Glutamatergic neuron (in vitro differentiated cells): ENCODE data around the gene TMEM134. TPM values are rescaled to one million over a fixed set of nuclear protein-coding genes. Genes with fewer than 3 reads are reported as not detected.

Experiments
- DNase-seq: peaks from one replicate; pipeline ENCODE4 v3.0.0; 2022
- H3K27ac Mint-ChIP-seq: one replicate; pipeline ENCODE4 v1.8.0; 2020; ENCODE audit warnings: mild to moderate bottlenecking, mixed read lengths, inconsistent platforms; ENCODE audit not compliant: unreplicated experiment
- H3K27me3 Mint-ChIP-seq: one replicate; pipeline ENCODE4 v1.8.0; 2020; ENCODE audit warnings: mild to moderate bottlenecking, moderate library complexity, mixed read lengths, inconsistent platforms; ENCODE audit not compliant: unreplicated experiment
- H3K36me3 Mint-ChIP-seq: one replicate; pipeline ENCODE4 v1.8.0; 2020; ENCODE audit warnings: mild to moderate bottlenecking, mixed read lengths, inconsistent platforms; ENCODE audit not compliant: unreplicated experiment
- H3K4me1 Mint-ChIP-seq: one replicate; pipeline ENCODE4 v1.8.0; 2020; ENCODE audit warnings: mild to moderate bottlenecking, low read depth, mixed read lengths, inconsistent platforms; ENCODE audit not compliant: unreplicated experiment
- H3K4me3 Mint-ChIP-seq: one replicate; pipeline ENCODE4 v1.8.0; 2020; ENCODE audit warnings: mild to moderate bottlenecking, mixed read lengths, inconsistent platforms; ENCODE audit not compliant: unreplicated experiment
- H3K9me3 Mint-ChIP-seq: one replicate; pipeline ENCODE4 v1.8.0; 2020; ENCODE audit warnings: mild to moderate bottlenecking, moderate library complexity, mixed read lengths, inconsistent platforms; ENCODE audit not compliant: unreplicated experiment
- CTCF ChIP-seq: fragments of 200-600 bp; sonication (generic); IDR thresholded peaks from one replicate; pipeline ENCODE4 v1.5.0; 2021; ENCODE audit not compliant: partially characterized antibody, unreplicated experiment
- total RNA-seq: library from RNA; stranded (reverse); fragmentation: NEBNext Ultra II Directional; extraction: Animal tissue kit (Norgen Biotek cat#: 25700); gene quantifications from one replicate; pipeline ENCODE4 v1.2.1, GENCODE V29; 2021; ENCODE audit not compliant: unreplicated experiment

Gene TMEM134
- total RNA-seq, 1 donor from 2014 or later = 41.9 TPM

- H3K9me3 Mint-ChIP-seq = no peaks in the 10 kb centered on the region
- no peaks in the 10 kb centered on the region for H3K4me1 Mint-ChIP-seq
- TF ChIP-seq CTCF = no peak
- no peak overlapping the region for H3K27ac Mint-ChIP-seq
- H3K27me3 Mint-ChIP-seq = peaks cover 2% of the 10 kb centered on the region
- H3K36me3 Mint-ChIP-seq = no peaks in the 10 kb centered on the region
- H3K4me3 Mint-ChIP-seq = no peak overlapping the region
- no peak for DNase-seq
Observed at GRCh38 chr11:67492069-67492727, 23.1 kb upstream of the TMEM134 start.

GRCh38 chr11:67491276-67492068, 22.4 kb upstream of the TMEM134 start:
- Mint-ChIP-seq H3K27me3 (peaks cover 2% of the 10 kb centered on the region), H3K9me3 (no peaks in the 10 kb centered on the region), H3K4me3 (no peak overlapping the region), H3K27ac (no peak overlapping the region), H3K4me1 (no peaks in the 10 kb centered on the region), H3K36me3 (no peaks in the 10 kb centered on the region)
- no peak for TF ChIP-seq CTCF
- DNase-seq = no peak

- Mint-ChIP-seq H3K4me3 (no peak overlapping the region), H3K9me3 (no peaks in the 10 kb centered on the region), H3K4me1 (no peaks in the 10 kb centered on the region), H3K27ac (no peak overlapping the region), H3K36me3 (no peaks in the 10 kb centered on the region), H3K27me3 (peaks cover 2% of the 10 kb centered on the region)
- no peak for DNase-seq
- TF ChIP-seq CTCF = no peak
Observed at GRCh38 chr11:67490727-67491065, 21.6 kb upstream of the TMEM134 start.

- Mint-ChIP-seq H3K4me1 (no peaks in the 10 kb centered on the region), H3K36me3 (no peaks in the 10 kb centered on the region), H3K4me3 (no peak overlapping the region), H3K27ac (no peak overlapping the region), H3K9me3 (peaks cover 2% of the 10 kb centered on the region), H3K27me3 (peaks cover 4% of the 10 kb centered on the region)
- DNase-seq = no peak
- no peak for TF ChIP-seq CTCF
Observed at GRCh38 chr11:67489885-67490726, 21.1 kb upstream of the TMEM134 start.
